ENCODE results near the gene TBC1D14. TPM values are rescaled to one million over a fixed set of nuclear protein-coding genes. Genes with fewer than 3 reads are reported as not detected.

TBC1D14 gene
- total RNA-seq, 1 experiment from 2014 or later: 50.2 TPM

GRCh38 chr4:6999172-7000086, 89.8 kb downstream of the TBC1D14 start:
- H4K91ac ChIP-seq (ENCODE audit: insufficient read length, low read depth, low read length): no peak overlapping the region
- H3K9ac ChIP-seq (ENCODE audit: extremely low read depth, insufficient read length, low read length): no peak overlapping the region
- H3K27ac ChIP-seq (ENCODE audit: insufficient read length, low read depth, low read length): no peak overlapping the region
- no peaks in the 10 kb centered on the region for H3K27me3 ChIP-seq (ENCODE audit: insufficient read depth, low read length)
- H2AK5ac ChIP-seq (ENCODE audit: insufficient read length, low read length): no peak overlapping the region
- H3K23me2 ChIP-seq (ENCODE audit: insufficient read length, low read depth, low read length, poor library complexity, severe bottlenecking): no peaks in the 10 kb centered on the region
- H3K9me3 ChIP-seq (ENCODE audit: control insufficient read depth, low read depth, low read length): no peaks in the 10 kb centered on the region
- no peaks in the 10 kb centered on the region for H3K79me1 ChIP-seq (ENCODE audit: insufficient read depth, low read depth, low read length, poor library complexity, severe bottlenecking)
- no peak overlapping the region for H2BK20ac ChIP-seq (ENCODE audit: low read depth, low read length, poor library complexity, severe bottlenecking)
- H3K23ac ChIP-seq (ENCODE audit: insufficient read length, low read depth, low read length): no peak overlapping the region
- H4K8ac ChIP-seq (replicated peaks; ENCODE audit: insufficient read length, low read depth, low read length): no peak overlapping the region
- H3K79me2 ChIP-seq (ENCODE audit: insufficient read depth, low read length): no peaks in the 10 kb centered on the region
- no peak overlapping the region for H3K4ac ChIP-seq (ENCODE audit: low read depth, low read length)
- no peak overlapping the region for H2BK15ac ChIP-seq (ENCODE audit: low read depth, low read length)
- no peak overlapping the region for H2AFZ ChIP-seq (ENCODE audit: low read length)
- no peak overlapping the region for H2BK120ac ChIP-seq (ENCODE audit: low read depth, low read length, poor library complexity, severe bottlenecking)
- DNase-seq: no peak
- no peaks in the 10 kb centered on the region for H3K4me1 ChIP-seq (ENCODE audit: insufficient read depth, low read length)
- H3K9me3 Mint-ChIP-seq: no peaks in the 10 kb centered on the region
- no peak overlapping the region for H3K14ac ChIP-seq (ENCODE audit: insufficient read depth, low read length)
- no peak overlapping the region for H3K4me2 ChIP-seq (ENCODE audit: insufficient read depth, insufficient read length, low read length)
- H3K27ac Mint-ChIP-seq: peak overlapping the region; percentile 7 to 80 (median 48); a peak in 5 of 7 replicates
- H4K20me1 ChIP-seq (ENCODE audit: control insufficient read depth, insufficient read depth, insufficient read length): no peaks in the 10 kb centered on the region
- H3K27me3 Mint-ChIP-seq (ENCODE audit: low read depth): no peaks in the 10 kb centered on the region
- TF ChIP-seq CTCF (conservative IDR thresholded peaks at IDR 0.05): no peak
- no peak overlapping the region for H3T11ph ChIP-seq (ENCODE audit: low read length)
- no peak overlapping the region for H3K18ac ChIP-seq (ENCODE audit: insufficient read length, low read depth, low read length)
- H2BK12ac ChIP-seq (ENCODE audit: insufficient read length, low read depth, low read length): no peak overlapping the region
- no CpG with 5 or more reads among the region's 14 CpGs for WGBS (ENCODE audit: extremely low coverage, insufficient read length, low lambda C conversion rate)
- no peak overlapping the region for H4K5ac ChIP-seq (ENCODE audit: insufficient read length, low read depth, low read length)
- H3K4me3 Mint-ChIP-seq: no peak overlapping the region
- peaks cover 41 to 86% (median 77%) of the 10 kb centered on the region in 3 experiments; a peak in 6 of 7 replicates for H3K36me3 Mint-ChIP-seq (ENCODE audit: insufficient read depth in 1 of 3, low read depth in 3 of 3)
- H3K4me1 Mint-ChIP-seq: peaks cover 0 to 8% of the 10 kb centered on the region in 2 experiments; a peak in 3 of 4 replicates
- no peak overlapping the region for H3K56ac ChIP-seq (ENCODE audit: insufficient read length, low read depth, low read length)
- no peak overlapping the region for H2BK5ac ChIP-seq (ENCODE audit: insufficient read length, low read length)
